ENCODE measurements around the gene CDH2. TPM values are rescaled to one million over a fixed set of nuclear protein-coding genes. Genes with fewer than 3 reads are reported as not detected.

CDH2 gene
- polyA plus RNA-seq, 1 donor (not counting 4 experiments of a cell fraction or from before 2014, with no cell fraction given) = 0.46 TPM

DNA sequence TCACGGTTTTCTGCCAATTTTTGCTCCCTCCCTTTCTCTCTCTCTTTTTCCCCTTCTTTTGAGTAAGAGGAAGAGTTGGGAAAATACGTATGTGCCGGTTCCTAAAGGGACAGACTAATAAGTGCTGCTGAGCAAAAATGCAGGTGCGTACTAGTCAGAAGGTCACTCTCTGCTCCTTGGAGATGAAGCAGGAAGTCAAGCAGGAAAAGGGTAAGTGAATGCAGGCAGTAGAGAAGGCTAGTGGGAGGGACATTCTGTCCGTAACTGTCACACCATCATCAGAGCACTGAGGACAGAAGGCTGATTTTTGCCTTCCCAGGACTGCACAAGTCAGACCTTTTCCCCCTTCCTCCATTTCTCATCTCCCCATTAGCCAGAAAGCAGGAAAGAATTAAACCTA lies 105.7 kb downstream of the CDH2 start:
- no peaks in the 10 kb centered on the region for H3K9me3 ChIP-seq (ENCODE audit: control insufficient read depth, low read depth, low read length)
- no peaks in the 10 kb centered on the region for H3K4me1 ChIP-seq (ENCODE audit: control insufficient read depth, extremely low read depth, insufficient read depth, low read length)
- FAIRE-seq (no peak), DNase-seq (ENCODE audit: low read depth, low spot score) (no peak)
- no peak overlapping the region for H3K4me3 ChIP-seq (ENCODE audit: control insufficient read depth in 2 of 3, extremely low read depth in 1 of 3, insufficient read depth in 2 of 3, low read depth in 1 of 3, low read length in 3 of 3)
- H4K20me1 ChIP-seq (ENCODE audit: control insufficient read depth, extremely low read depth, insufficient read depth, low read length) = no peaks in the 10 kb centered on the region
- H3K36me3 ChIP-seq (ENCODE audit: control insufficient read depth in 2 of 2, extremely low read depth in 1 of 2, insufficient read depth in 2 of 2, low read length in 2 of 2) = no peaks in the 10 kb centered on the region
- no peak overlapping the region for H3K9ac ChIP-seq (ENCODE audit: control insufficient read depth, extremely low read depth, insufficient read depth, low read length)
- dilution Hi-C loops (cut with MboI; ENCODE audit: extremely low pct_ligation_motif_present, low sequenced_read_pairs) = no loop called here
- no peaks in the 10 kb centered on the region for H3K79me2 ChIP-seq (ENCODE audit: control insufficient read depth, insufficient read depth, low read length)
- H3K4me2 ChIP-seq (ENCODE audit: control insufficient read depth, extremely low read depth, insufficient read depth, low read depth, low read length) = no peak overlapping the region
- H3K27me3 ChIP-seq (ENCODE audit: control insufficient read depth, extremely low read depth, insufficient read depth, low read length) = no peaks in the 10 kb centered on the region
- no peak for TF ChIP-seq EZH2 (IDR thresholded peaks at IDR 0.05; ENCODE audit: low read length)
- TF ChIP-seq, protein P1, sequence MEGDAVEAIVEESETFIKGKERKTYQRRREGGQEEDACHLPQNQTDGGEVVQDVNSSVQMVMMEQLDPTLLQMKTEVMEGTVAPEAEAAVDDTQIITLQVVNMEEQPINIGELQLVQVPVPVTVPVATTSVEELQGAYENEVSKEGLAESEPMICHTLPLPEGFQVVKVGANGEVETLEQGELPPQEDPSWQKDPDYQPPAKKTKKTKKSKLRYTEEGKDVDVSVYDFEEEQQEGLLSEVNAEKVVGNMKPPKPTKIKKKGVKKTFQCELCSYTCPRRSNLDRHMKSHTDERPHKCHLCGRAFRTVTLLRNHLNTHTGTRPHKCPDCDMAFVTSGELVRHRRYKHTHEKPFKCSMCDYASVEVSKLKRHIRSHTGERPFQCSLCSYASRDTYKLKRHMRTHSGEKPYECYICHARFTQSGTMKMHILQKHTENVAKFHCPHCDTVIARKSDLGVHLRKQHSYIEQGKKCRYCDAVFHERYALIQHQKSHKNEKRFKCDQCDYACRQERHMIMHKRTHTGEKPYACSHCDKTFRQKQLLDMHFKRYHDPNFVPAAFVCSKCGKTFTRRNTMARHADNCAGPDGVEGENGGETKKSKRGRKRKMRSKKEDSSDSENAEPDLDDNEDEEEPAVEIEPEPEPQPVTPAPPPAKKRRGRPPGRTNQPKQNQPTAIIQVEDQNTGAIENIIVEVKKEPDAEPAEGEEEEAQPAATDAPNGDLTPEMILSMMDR (optimal IDR thresholded peaks at IDR 0.05 in 1 of 3, IDR thresholded peaks at IDR 0.05 in 1 of 3, conservative IDR thresholded peaks at IDR 0.05 in 1 of 3; ENCODE audit: extremely low read depth in 1 of 3, insufficient read depth in 2 of 3, low read length in 3 of 3) = no peak
- no peak overlapping the region for H2AFZ ChIP-seq (ENCODE audit: control insufficient read depth, low read length)
- H3K27ac ChIP-seq (ENCODE audit: control insufficient read depth, insufficient read depth, low read length) = no peak overlapping the region
- H3K9me1 ChIP-seq (ENCODE audit: control insufficient read depth, extremely low read depth, insufficient read depth, low read length) = no peaks in the 10 kb centered on the region

DNA sequence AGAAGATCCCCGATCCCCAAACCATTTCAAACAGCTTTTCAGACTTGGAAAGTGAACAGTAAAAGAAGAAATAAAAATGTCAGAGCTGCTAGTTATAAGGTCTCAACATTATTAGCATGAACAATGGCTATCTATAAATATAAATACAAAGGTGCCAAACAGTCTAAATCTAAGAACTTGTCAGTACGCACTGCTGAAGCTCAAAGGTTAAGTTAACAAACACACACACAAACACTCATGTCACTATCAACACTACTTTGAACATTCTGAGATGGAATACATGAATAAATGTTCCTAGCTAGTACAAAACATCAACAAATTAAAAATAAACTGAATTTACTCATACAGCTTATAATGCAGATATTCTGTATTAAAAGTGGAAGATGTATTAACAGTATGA lies 108.7 kb downstream of the CDH2 start:
- no peaks in the 10 kb centered on the region for H3K79me2 ChIP-seq (ENCODE audit: control insufficient read depth, insufficient read depth, low read length)

More for the DNA sequence above, 108.7 kb downstream of the CDH2 start:
- H2AFZ ChIP-seq (ENCODE audit: control insufficient read depth, low read length) = no peak overlapping the region
- no peak overlapping the region for H3K9ac ChIP-seq (ENCODE audit: control insufficient read depth, extremely low read depth, insufficient read depth, low read length)
- H3K27ac ChIP-seq (ENCODE audit: control insufficient read depth, insufficient read depth, low read length) = no peak overlapping the region
- no peaks in the 10 kb centered on the region for H3K9me1 ChIP-seq (ENCODE audit: control insufficient read depth, extremely low read depth, insufficient read depth, low read length)
- FAIRE-seq (no peak), DNase-seq (ENCODE audit: low read depth, low spot score) (no peak)
- TF ChIP-seq, protein P1 (optimal IDR thresholded peaks at IDR 0.05 in 1 of 3, IDR thresholded peaks at IDR 0.05 in 1 of 3, conservative IDR thresholded peaks at IDR 0.05 in 1 of 3; ENCODE audit: extremely low read depth in 1 of 3, insufficient read depth in 2 of 3, low read length in 3 of 3) = no peak
- no peak for TF ChIP-seq EZH2 (IDR thresholded peaks at IDR 0.05; ENCODE audit: low read length)
- peaks cover 4% of the 10 kb centered on the region for H3K4me1 ChIP-seq (ENCODE audit: control insufficient read depth, extremely low read depth, insufficient read depth, low read length)
- dilution Hi-C loops (cut with MboI; ENCODE audit: extremely low pct_ligation_motif_present, low sequenced_read_pairs) = no loop called here
- no peaks in the 10 kb centered on the region for H3K27me3 ChIP-seq (ENCODE audit: control insufficient read depth, extremely low read depth, insufficient read depth, low read length)
- no peaks in the 10 kb centered on the region for H3K36me3 ChIP-seq (ENCODE audit: control insufficient read depth in 2 of 2, extremely low read depth in 1 of 2, insufficient read depth in 2 of 2, low read length in 2 of 2)
- no peaks in the 10 kb centered on the region for H3K9me3 ChIP-seq (ENCODE audit: control insufficient read depth, low read depth, low read length)
- no peak overlapping the region for H3K4me3 ChIP-seq (ENCODE audit: control insufficient read depth in 2 of 3, extremely low read depth in 1 of 3, insufficient read depth in 2 of 3, low read depth in 1 of 3, low read length in 3 of 3)
- no peak overlapping the region for H3K4me2 ChIP-seq (ENCODE audit: control insufficient read depth, extremely low read depth, insufficient read depth, low read depth, low read length)
- H4K20me1 ChIP-seq (ENCODE audit: control insufficient read depth, extremely low read depth, insufficient read depth, low read length) = no peaks in the 10 kb centered on the region

Measured in keratinocyte (primary cell).